ENCODE results near the gene SLC35F2.
"Not testable (repeated sequence)": the region's sequence is repeated elsewhere in the genome, so short reads cannot be mapped to it uniquely, and the experiment has no call there.

Gene SLC35F2

GRCh38 chr11:107836851-107837250 is 21.7 kb downstream of the SLC35F2 start:
- DNase-seq: no peak

DNA sequence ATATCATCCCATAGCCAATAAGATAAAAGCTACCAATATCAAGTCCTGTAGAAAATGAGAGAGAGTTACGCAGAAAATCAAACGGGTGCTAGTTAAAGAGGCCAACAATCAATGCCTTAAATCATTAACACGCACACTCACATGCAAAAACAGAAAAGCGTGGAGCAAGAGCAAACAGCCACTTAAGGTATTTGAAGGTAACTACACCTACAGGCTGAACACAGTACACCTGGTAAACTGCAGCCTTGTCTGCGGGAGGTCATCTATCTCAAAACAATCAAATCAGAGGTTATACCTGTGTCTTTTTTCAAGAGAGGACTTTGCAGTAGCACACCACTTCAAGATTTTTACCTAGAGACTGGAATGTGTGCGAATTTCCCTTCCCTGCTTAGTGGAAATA is 23.6 kb downstream of the SLC35F2 start:
- no peak for DNase-seq

- DNase-seq: not testable (repeated sequence)
Measured at GRCh38 chr11:107833926-107834325, 24.7 kb downstream of the SLC35F2 start.

DNA sequence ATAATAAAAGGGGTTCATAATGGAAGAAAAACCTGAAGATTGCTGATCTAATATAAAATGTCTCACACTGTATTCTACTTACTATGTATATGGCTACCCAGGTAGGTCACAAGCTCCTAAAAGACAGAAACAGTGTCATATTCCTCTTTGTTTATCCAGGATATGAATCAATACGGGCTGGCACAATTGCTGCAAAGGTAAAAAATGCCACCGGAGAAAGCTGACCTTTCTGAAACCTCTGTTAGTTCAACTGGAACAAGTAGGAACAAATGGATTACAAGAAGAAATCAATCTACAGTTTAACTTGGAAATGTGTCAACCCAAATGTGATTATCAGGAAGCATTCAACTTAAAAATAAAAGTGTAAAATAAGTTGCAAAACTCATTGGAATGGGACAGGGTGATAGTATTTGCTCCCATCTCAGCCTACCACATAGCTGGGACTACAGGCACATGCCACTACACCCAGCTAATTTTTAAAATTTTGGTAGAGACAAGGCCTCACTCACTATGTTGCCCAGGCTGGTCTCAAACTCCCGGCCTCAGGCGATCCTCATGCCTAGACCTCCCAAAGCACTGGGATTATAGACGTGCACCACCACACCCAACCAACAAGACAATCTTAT is 27.6 kb downstream of the SLC35F2 start:
- DNase-seq: no peak

GRCh38 chr11:107827041-107827440 is 31.5 kb downstream of the SLC35F2 start:
- no peak for DNase-seq

DNA sequence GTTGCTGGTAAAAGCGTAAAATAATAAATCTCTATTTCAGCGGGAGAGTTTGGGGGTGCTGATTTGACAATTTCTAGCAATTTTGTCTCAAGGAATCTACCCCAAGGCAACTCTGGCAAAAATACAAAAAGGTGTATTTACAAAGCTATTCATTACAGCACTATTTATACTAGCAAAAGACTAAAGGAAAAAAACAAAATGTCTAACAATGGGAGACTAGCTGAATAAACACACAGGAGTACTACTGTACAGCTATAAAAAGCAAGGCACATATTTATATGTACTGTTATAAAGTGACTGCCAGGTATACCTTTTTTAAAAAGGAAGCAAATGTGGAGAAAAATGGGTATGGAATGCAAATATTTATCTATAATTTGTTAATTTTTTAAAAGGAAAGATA is 32.7 kb downstream of the SLC35F2 start:
- DNase-seq: no peak

DNA sequence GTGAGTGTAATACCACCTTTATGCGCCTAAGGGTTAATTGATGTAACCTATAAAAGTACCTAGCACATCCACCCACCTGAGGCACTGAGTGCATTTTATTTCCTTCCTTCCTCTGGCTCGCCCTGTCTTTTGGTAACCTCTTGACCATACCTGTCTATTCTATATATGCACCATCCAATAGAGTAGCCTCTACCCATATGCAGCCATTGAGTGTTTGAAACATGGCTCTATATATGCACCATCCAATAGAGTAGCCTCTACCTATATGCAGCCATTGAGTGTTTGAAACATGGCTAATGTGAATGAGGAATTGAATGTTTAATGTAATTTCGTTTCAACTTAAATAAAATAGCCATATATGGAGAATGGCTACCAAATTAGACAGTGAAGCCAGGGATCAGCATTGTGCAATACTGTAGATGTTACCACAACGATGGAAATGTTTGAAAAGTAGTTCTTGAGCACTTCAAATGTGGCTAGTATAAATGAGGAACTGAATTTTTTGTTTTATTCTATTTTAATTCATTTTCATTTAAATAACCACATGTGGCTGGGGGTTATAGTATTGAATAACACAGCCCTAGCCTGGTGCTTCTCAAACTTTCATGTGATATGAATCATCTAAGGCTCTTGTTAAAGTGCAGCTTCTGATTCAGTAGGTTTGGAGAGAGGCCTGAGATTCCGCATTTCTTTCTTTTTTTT is 33.8 kb downstream of the SLC35F2 start:
- no peak for DNase-seq

DNA sequence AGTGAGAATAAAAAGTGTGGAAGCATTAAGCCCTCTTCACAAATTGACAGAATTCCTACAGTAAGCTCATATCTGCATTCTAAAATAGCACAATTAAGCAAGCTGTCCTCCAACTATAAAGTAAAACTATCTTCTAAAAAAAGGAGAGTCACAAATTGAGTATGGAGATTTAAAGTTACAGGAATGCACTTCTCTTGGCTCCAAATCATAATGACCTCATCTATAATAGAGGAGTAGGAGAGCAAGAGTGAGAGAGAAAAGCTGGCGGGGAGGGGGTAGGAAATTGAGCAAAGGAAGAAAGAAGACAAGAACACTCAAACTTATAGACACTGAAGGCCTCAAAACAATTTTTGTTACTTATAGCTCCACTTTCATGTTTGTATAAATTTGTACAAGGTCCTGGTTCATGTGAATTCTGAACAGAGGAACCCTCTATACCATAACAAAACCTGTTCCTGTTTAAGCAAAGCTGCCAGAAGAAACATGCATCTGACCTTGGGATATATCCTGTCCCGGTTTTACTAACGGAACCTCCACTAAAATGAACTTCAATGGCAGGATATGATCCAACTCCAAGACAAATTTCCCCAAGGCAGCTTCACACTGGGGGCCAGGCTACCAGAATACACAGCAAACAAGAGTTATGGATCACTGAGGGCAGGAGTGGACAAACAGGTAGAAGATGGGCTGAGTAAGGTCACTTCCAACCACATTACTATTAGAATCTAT is 37.2 kb downstream of the SLC35F2 start:
- no peak for DNase-seq

DNA sequence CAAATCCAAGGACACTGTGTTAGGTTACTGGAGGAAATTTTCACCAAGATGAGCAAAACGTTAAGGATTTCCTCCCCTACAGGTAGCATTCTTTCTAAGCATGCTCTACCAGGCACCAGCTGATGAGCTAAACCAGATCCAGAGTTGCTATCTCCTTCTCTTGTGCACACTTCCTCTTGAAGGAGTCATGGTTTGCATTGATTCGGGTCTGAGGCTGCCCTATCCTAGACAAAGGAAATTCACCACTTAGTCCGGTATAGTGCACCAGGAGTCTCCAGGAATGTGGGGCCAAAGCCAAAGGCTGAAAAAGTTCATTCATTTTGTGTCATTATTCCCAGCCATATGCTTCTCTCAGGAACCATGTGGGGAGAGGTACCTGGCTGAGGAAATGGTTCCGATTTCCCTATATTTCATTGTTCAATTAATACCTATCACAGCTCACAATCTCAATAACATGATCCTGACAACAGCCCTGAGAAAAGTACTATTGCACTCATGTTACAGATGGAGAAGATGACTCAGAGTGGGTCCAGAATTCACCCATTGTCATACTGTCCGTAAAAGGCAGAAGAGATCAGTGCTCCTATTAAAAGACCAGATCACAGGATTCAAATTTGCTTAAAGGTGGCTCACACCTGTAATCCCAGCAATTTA is 39.1 kb downstream of the SLC35F2 start:
- DNase-seq: no peak

DNA sequence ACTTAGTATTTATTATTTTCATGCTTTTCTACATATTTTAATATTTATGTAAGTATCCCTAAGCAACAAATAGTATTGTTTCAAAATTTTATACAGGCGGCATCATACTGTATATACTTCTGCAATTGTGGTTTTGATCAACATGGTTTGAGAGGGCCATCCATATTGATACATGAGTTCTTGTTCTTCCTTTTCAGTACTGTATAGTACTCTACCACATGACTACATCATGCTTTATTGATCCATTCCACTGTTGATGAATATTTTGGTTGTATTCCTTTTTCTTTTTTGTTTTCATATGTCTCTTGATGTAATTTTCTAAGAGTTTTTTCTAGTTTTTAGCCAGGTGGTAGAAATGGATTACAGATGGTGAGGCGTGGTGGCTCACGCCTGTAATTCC is 40.1 kb downstream of the SLC35F2 start:
- DNase-seq: no peak

DNA sequence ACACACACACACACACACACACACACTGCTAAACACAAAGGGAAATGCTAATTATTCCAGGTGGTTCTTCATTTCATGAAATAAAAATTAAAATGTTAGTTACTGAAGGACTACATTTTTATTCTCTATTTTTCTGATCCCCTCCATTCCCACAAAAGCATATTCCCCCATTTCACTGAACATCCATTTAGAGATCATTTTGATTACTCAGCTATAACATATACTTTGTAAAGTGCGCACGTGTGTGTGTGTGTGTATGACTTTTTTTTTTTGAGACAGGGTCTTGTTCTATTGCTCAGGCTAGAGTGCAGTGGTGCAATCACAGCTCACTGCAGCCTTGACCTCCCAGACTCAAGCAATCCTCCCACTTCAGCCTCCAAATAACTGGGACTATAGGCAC is 42.6 kb downstream of the SLC35F2 start:
- DNase-seq: no peak

- DNase-seq: no peak
Measured at GRCh38 chr11:107810875-107811274, 47.7 kb downstream of the SLC35F2 start.

GRCh38 chr11:107808521-107808920 is 50.1 kb downstream of the SLC35F2 start:
- DNase-seq: no peak

GRCh38 chr11:107804971-107805370 is 53.6 kb downstream of the SLC35F2 start:
- no peak for DNase-seq

DNA sequence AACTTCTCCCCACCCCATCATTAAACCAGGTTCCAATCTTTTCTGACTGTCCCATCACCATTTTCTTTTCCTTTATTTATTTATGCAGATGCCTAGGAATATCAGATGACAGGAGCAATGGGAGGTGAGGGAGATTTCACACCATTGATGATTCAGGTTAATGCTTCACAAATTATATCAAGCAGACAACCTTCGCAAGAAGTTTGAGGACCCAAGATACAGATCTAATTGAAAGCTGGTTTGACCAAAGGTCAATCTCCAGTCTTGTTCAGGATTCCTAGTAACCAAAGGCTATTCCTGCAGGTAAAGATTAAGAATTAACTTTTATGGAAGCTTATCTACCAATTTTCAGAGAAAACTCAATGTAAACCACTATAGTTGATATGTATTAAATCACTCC is 54.4 kb downstream of the SLC35F2 start:
- no peak for DNase-seq

GRCh38 chr11:107801641-107802040 is 56.9 kb downstream of the SLC35F2 start:
- no peak for DNase-seq

- peak; percentile 70 for DNase-seq
Measured at GRCh38 chr11:107799218-107799859, 59.2 kb downstream of the SLC35F2 start.

- no peak for DNase-seq
Measured at GRCh38 chr11:107792049-107792443, 66.5 kb downstream of the SLC35F2 start.

GRCh38 chr11:107791343-107792048 is 67.1 kb downstream of the SLC35F2 start:
- no peak for DNase-seq

DNA sequence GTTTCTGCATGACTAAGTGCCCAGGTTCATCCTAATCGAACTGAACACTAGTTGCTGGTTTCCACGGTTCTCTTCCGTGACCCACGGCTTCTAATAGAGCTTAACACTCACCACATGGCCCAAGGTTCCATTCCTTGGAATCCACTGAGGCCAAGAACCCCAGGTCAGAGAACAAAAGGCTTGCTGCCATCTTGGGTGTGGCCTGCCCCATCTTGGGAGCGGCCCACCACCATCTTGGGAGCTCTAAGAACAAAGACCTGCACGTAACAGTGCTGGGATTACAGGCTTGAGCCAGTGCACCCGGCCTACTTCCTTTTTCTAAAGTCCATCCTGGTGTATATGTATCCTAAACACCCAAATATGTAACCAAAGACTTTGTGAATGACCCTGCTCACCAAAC is 68.8 kb downstream of the SLC35F2 start:
- DNase-seq: no peak

DNA sequence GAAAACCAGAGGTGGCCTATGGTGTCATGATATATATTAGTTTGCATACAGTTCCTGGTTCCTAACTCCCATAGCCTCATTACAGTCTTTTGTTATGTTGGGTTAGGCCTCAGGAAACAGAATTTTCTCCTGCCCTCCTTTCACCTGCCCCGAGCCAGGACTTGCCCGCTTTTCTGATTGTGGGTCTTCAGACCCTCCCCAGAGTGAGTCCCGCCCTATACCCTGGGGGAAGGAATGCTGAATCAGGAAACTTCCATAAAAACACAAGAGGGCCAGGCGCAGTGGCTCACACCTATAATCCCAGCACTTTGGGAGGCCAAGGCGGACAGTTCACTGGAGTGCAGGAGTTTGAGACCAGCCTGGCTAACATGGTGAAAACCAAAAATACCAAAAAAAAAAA is 70.9 kb downstream of the SLC35F2 start:
- DNase-seq: no peak

GRCh38 chr11:107785401-107785800 is 73.2 kb downstream of the SLC35F2 start:
- no peak for DNase-seq

All from midbrain (tissue), 1 donor.